NCI-H226 (cell line): ENCODE results near the gene HSPB8.
"Not testable (repeated sequence)": the region's sequence is repeated elsewhere in the genome, so short reads cannot be mapped to it uniquely, and the experiment has no call there.

Experiments
- DNase-seq: peaks from one replicate; pipeline ENCODE4 v3.0.0-alpha.2; 2015

Gene HSPB8

GRCh38 chr12:119207063-119207560 lies 28.4 kb downstream of the HSPB8 start:
- no peak for DNase-seq

DNA sequence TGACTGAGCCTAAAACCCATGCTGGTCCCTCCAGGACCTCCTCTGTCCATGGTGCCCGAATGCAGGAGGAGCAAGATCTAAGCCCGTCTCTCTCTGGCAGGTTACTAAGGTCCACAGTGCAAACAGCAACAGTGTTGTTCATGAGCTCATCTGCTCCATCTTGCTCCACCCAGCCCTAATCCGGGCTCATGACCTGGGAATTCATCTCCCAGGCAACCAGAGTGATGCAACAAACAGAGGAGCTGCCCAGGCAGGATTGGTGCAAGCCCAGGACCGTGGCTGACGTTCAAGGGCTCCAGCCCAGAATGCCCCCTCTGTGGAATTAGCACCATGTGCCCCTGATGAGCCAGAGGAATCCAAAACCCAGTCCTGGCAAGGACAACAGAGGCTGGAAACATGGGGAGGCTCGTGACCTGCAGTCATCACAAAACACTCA lies 29.9 kb downstream of the HSPB8 start:
- DNase-seq, result peak; percentile 62

DNA sequence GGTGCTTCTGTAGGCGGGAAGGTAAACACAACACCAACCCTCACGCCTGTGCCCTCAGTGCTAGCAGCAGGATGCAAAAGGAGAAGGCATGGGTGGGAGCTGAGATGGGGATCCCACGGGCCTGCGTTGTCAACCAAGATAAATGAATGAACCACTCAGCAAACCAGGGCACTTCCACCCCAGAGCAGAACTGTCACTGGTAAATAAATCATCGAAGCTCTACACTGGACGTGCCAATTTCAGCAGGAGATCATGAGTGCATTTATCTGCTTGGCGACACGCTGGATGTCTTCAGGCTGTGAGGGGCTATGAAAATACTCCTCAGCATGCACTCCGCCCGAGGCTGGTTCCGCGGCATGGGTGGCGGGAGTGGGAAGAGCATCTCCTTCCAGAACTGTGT lies 33.2 kb downstream of the HSPB8 start:
- no peak for DNase-seq

GRCh38 chr12:119216084-119216483 lies 37.4 kb downstream of the HSPB8 start:
- no peak for DNase-seq

- not testable (repeated sequence) for DNase-seq
Measured at GRCh38 chr12:119218875-119219274, 40.1 kb downstream of the HSPB8 start.

DNA sequence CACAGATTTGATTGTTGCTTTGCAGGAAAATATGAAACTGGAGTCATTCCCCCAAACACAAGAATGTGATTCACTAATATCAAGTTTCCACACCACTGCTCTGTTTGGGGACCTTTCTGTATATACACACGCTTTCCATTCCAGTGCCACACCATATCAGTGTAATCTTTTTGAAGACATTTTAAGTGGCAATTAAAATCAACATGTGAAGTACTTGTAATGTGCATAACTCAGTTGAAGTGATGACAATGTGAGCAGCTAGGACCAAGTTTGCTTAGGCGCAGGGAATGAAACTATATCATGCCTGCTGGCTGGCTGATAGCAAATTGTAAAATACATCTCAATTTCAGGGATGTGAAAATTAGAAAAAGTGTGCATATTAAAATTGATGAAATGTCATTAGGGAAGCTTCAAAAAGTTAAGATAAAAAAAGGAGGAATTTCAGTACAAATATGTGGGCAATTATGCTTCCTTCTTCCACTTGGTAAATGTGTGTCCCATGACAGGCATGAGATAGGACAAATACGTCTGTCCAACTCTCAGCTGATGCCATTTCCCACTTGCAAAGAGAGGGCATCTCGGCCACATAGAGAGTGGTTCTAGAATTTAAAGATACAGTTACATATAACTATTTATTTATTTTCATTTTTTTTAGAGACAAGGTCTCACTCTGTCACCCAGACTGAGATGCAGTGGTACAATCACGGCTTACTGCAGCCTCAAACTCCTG lies 43.7 kb downstream of the HSPB8 start:
- no peak for DNase-seq

DNA sequence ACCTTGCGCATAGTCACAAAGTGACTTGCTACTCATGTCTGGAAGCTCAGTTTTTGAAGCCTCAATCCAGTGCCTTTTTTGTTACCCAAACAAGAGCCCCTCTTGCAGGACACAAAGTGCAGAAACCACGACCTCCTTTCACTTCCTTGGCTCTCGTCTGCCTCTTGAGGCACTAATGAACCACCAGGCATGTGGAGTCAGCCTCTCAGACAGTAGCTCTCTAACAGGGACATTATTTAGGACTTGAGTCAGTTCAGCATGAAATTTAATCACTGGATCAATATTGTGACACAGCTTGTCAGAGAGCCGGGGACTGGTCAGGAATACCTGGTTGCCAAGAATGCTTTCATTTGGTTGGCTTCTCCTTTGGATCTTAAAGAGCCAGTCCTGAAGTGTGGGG lies 46.7 kb downstream of the HSPB8 start:
- DNase-seq, result no peak

DNA sequence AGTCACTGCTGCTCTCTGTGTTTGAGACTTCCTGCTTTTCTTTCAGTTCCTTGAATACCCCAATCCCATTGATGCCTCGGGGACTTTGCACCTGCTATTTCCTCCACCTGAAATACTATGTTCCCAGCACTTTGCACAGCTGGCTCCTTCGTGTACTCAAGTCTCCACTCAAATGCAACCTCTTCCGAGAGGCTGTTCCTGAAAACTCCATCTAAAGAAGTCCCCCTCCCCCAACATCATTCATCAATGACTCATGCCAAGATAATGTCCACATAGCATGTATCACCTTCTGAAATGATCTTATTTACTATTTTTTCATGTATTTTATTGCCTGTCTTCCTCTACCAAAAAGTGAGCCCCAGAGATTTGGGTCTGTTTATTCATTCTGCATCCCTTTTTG lies 48.6 kb downstream of the HSPB8 start:
- no peak for DNase-seq

DNA sequence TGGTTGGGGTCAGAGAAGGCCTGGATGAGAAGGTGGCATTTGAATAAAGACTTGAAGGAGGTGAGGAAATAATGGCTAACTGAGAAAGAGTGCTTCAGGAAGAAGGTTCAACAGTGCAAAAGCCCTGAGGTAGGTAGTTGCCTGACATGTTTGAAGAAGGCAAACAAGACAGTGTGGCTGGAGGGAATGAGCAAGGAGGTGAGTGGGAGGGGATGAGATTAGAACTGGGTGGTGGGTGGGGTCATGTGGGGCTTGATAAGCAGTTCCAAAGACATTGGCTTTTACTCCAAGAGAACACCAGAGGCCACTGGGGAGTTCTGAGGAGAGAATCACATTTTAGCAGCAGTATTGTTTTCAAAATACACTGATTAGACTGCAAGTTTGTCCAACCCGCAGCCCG lies 50.5 kb downstream of the HSPB8 start:
- no peak for DNase-seq

- peak; percentile 44 for DNase-seq
Measured at GRCh38 chr12:119229837-119230236, 51.1 kb downstream of the HSPB8 start.

DNA sequence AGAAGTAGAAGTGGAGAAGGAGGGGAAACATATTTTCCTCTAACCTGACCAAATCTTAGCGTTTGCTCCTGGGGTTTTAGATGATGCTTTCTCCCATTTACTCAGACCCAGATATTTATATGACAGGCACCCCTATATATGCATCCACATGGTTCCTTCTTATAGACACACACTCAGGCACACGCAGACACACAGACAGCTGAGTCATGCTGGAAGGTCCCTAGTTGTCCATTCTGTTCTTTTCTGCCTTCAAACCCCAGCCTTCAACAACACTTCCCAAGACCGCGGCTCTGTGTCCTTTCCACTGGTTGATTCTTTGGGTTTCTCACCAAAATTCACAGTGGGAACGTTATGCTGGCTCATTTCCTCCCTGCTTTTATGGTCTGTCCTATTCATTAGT lies 52.1 kb downstream of the HSPB8 start:
- DNase-seq, result no peak

DNA sequence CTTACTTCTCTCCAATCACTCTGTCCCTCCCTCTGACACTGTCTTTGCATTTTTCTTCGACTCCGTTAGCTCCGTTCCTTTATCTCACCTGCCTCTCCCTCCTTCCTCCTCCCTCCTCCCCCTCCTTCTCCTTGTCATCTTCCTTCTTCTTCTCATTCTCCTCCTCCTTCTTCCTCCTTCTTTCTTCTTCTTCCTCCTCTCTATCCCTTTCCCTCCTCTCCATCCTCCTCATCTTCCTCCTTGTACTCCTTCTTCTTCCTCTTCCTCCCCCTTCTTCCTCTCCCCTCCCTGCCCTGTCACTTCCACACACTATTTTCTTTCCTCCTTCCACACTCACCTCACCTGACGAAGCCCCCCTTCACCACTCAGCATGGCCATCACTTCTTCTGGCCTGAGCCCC lies 53.0 kb downstream of the HSPB8 start:
- DNase-seq, result no peak

- no peak for DNase-seq
Measured at GRCh38 chr12:119235197-119235751, 56.5 kb downstream of the HSPB8 start.

- no peak for DNase-seq
Measured at GRCh38 chr12:119236372-119236771, 57.6 kb downstream of the HSPB8 start.

DNA sequence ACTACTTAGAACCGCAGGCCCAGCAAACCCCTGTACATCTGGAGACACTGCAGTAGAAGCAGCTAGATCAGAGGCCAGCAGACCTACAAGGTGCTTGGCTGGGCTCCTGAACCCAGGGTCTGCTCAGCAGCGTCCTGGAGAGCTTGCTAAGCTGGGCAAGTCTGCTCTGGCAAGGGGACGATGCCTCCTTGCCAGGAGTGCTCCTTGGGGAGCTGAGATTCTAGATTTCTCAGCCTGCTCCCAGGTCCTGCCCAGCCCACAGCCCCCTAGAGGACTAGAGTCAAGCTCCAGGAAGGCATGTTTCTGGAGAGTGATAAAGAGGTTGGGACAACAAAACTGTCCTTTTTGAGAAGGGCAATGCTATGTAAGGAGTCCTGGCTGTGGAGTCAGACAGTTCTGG lies 60.3 kb downstream of the HSPB8 start:
- no peak for DNase-seq

DNA sequence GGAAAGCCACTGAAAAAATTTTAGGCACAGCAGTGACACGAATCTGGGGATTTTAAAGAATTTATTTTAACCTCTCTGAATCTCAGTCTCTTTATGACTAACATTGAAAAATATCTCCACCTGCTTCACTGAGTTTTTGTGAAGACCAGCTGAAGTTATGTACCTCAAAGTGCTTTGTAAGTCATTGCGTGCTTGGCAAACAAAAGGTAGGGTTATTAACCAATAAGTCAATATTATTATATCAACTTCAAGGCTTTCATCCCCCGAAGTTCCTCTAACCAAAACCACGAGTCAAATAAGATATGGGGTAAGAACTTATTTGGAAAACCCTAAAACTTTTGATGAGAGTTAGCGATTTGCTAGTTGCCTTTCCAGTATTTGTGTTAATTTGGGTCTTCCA lies 62.3 kb downstream of the HSPB8 start:
- no peak for DNase-seq

DNA sequence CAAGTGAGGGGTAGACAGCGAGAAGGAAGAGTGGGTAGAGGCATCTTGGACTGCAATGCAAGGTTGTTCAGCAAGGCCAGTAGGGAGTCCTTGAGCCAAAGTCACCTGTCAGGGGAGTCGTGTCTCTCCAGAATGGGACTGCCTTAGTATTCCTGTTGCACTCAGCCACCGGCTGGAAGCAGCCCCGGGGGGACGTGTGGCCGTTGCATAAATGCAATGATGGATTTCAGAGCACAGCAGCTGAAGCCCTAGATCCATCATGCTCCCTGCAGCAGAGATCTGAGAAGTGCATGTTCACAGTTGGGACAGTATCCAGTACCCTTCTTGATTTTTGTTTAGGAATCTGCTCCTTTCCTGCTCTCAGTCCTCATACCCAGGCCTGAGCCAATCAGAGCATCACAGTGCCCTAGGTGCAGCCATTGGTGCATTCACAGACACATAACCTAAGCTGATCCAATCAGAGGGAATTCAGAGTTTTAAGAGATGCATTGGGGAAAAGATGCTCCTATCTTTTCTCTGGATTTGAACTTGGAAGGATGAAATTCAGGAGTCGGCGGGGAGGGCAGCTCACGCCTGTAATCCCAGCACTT lies 62.9 kb downstream of the HSPB8 start:
- DNase-seq, result no peak
